Stimulated activated CD8-positive, alpha-beta memory T cell treated with anti-CD3 and anti-CD28 coated beads, Interleukin-2, amount 100 ng/mL, for 1 hour (primary cell): ENCODE data around the gene B3GALT6.

Experiments
- DNase-seq, 2 donors: peaks; one replicate each; pipeline ENCODE4 v3.0.0-alpha.2; 2020; ENCODE audit warnings: low read depth in 2 of 2

The B3GALT6 gene

GRCh38 chr1:1215881-1216605 lies 16.0 kb upstream of the B3GALT6 start:
- no peak for DNase-seq

DNA sequence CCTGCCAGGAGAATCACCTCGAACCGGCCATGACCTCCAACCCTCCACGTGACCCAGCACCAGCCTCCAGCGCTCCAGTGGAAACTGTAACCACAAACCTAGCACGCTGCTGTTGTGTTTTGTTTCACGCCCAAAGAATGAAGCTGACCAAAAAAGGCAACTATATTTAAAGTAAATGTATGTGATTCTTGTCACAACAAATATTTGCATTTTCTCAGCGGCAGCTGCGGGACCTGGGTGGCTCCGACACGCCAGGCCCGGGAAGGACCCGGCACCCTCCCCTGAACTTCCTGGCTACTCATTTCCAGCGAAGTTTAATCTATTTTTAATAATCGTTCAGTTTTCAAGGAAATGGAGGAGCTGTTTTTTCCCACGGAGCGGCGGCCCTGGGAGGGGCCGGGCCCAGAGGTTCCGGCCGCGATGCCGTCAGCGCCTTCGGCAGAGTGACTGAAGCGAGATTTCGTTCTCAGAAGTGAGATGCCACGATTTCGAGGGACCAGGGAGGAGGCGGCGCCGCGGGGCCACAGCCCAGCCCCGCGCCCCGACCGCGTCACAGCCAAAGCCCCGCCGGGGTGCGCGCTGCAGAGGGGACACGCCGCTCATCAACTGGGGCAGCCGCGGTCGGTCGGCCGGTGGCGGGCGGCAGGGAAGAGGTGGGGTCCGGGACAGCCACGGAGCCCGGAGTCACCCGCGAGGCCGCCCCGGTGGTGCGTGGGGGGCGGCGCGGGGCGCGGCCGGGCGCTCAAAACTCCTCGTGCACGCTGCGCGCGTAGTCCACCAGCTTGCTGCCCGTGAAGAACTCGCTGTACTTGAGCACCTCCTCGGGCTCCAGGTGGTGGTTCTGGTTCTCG lies 15.0 kb upstream of the B3GALT6 start:
- DNase-seq: no peak

DNA sequence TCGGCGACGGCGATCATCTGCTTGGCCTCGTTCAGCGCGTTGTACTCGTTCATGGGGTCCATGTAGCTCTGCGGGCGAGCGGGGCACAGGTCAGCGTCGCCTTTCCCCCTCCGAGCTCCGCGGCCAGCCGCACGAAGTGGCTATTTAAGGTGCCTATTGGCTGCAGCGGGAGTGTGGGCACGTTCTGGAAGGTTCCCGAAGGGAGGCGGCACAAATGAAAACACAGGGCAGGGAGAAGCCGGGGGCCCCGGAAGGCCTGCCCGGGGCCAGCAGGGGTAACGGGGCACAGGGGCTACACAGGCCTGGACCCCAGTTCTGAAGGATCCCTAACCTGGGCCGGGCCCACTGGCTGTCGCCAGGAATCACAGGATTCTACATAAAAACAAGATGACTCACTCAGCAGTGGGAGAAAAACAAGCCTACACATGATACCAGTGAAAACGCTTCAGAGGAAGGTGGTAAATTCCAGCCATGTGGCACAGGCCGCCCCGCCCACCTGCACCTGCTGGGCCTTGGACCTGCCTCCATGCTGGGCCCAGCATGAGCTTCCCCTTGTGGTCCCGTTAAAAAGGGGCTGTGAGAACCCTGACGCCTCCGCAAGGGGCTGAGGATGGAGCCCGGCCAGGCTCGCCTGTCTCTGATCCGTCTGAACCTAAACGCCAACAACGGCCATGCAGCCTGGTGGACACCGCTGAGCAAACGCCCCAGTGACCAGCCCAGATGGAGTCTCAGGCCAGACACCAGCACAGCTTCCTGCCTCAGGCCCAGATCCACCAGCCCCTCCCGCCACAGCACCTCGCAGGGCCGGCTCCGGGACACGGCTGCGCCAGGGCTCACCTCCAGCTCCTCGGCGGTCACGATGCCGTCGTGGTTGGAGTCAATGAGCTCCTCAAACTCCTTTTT lies 14.2 kb upstream of the B3GALT6 start:
- DNase-seq: no peak

GRCh38 chr1:1218524-1219200 lies 13.4 kb upstream of the B3GALT6 start:
- DNase-seq: no peak

DNA sequence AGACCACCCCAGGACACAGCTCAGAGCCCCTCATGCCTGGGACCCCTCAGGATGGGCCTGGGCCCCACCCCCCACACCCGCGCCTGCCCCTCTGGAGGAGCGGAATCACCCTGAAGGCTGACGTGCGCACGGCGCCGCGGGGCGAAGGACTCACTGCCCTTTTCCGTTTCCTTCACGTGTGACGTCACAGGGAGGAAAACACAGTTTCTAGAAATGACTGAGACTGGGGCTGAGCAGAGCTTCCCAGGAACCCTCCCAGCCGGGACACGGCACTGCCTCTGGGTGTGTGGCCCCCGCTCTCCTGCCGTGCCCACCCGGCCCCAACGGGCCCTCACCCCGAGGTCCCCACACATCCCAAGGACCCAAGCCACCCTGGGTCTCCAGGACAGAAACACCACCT lies 12.7 kb upstream of the B3GALT6 start:
- peak in 1 of 2 donors; percentile 36 for DNase-seq

DNA sequence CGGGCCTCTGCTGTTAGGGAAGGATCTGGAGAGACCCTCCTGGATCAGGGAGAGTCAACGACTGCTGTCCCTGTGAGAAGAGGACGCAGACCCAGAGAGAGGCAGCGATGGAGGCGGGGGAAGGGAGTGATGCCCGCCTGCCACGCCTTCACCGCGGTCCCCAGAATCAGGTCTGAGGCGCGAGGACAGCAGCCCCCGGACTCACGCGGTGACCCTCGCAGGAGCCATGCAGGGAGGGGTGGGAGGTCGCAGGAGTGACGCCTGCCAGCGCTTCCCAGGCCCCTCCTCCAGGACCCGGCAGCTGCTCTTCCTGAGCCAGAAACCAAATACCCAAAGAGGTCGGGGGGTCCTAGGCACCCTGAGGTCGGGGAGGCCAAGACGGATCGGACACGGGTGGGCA lies 11.8 kb upstream of the B3GALT6 start:
- DNase-seq: no peak

GRCh38 chr1:1221887-1222574 lies 10.0 kb upstream of the B3GALT6 start:
- no peak for DNase-seq

DNA sequence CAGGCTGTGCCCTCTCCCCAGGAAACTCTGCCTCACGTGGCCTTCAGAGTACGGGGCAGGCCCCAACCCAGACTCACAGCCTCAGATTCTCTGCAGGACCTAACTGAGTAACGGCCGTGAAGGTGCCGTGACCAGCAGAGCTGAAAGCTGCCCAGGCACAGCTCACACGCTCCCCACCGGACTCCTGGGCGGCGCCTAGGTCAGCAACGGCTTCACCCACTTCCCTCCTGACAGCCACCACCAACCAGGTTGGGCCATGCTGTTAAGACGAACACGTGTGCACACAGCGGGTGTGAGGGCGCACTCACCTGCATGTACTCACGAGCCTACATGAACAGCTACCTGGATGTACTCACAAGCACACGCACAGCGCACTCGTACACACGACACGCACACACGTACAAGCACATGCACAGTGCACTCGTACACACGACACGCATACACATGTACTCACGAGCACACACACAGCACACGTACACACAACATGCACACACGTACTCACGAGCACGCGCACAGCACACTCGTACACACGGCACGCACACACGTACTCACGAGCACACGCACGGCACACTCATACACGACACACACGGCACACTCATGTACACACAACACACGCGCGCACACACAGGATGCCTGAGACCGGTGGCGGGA lies 9.3 kb upstream of the B3GALT6 start:
- no peak for DNase-seq

GRCh38 chr1:1223321-1223720 lies 8.7 kb upstream of the B3GALT6 start:
- DNase-seq: no peak

GRCh38 chr1:1223891-1224290 lies 8.1 kb upstream of the B3GALT6 start:
- DNase-seq: no peak

- DNase-seq: no peak
Observed at GRCh38 chr1:1225238-1225845, 6.7 kb upstream of the B3GALT6 start.

DNA sequence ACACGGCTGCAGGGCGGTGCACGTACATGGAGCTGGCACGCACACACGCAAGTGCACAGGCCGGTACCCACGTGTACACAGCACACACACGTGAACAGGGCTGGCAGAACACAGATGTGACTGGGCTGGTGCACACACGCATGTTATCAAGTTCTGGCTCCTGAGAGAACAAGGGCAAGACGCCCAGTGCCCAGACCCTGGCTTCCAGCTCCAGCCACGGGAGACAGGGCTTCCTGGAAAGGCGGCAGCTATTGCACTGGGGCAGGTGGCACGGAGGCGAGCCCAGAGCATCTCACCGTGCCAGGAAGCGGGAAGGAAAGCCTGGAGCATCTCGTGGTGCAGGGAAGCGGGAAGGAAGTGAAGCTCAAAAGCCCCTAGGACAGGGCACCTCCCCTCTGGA lies 6.1 kb upstream of the B3GALT6 start:
- DNase-seq: no peak

- DNase-seq: no peak
Observed at GRCh38 chr1:1226566-1227362, 5.3 kb upstream of the B3GALT6 start.

GRCh38 chr1:1227386-1227785 lies 4.7 kb upstream of the B3GALT6 start:
- no peak for DNase-seq

DNA sequence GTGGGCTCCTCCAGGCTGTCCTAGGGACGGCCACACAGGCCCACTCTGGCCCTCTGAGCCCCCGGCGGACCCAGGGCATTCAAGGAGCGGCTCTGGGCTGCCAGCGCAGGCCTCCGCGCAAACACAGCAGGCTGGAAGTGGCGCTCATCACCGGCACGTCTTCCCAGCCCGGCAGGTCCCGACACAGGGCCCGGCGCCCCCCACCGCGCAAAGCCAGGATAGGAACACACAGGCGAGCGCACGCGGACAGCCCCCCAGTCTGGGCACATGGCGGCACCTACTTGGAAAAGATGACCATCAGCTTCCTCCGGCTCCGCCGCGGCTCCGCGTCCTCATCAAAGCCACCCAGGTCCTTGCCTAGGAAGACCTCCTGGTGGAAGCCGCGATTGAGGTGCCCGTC lies 3.9 kb upstream of the B3GALT6 start:
- DNase-seq: no peak

DNA sequence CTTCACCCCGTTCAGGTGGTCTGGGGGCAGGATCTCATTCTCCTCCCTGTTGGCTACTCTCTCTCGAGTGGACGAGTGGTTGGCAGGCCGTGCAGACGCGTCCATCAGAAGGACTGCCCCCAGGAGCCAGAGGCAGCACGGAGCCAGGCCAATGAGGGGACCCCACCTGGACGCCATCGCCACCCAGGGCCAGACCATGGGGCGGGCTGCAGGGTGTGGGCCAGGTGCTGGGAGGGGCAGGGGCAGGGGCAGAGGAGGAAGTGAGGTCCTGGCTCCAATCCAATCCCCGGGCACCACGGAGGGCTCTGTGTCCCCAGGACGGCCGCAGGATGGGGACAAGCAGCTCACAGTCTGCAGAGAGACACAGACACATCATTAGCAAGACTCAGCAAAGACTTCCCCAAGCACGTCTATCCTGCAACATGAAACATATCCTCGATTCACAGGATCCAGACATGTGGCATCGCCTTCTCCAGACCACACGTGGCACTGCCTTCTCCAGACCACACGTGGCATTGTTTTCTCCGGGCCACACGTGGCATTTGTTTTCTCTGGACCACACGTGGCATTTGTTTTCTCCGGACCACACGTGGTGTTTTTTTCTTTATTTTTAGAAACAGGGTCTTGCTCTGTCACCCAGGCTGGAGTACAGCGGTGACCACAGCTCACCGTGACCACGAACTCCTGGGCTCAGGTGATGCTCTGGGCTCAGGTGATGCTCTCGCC lies 3.3 kb upstream of the B3GALT6 start:
- no peak for DNase-seq

DNA sequence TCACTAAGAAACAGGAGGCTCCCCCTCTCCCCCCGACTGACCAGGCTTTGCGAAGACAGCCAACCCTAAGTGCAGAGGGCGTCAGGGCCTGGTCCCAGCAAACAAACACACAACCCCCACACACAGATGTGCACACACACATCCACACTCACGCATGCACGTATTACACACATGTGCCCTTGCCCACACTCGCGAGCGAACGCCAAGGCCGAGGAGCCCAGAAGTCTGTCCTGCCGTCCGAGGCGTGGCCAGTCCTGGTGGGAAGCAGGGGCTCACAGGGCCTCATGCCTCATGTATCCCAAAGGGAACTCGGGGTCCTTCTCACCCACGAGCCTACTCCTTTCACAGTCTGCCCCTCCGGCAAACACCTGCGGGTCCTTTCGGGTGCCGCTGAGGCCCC lies 2.3 kb upstream of the B3GALT6 start:
- DNase-seq: no peak

GRCh38 chr1:1230656-1231399 lies 1.2 kb upstream of the B3GALT6 start:
- DNase-seq: no peak
